Spleen (tissue), 7 donors: ENCODE results near the gene NDUFAF2.

Source experiments
- POLR2A ChIP-seq, 3 donors: fragments of 450-650 bp; IDR thresholded peaks; one replicate each; pipeline ENCODE4 v1.5.1; 2017; ENCODE audit warnings: antibody characterized with exemption in 3 of 3, mild to moderate bottlenecking in 1 of 3
- TF ChIP-seq, protein P1 (sequence below), 11 experiments: fragments of 200-600 bp in 7 of 11; fragments of 450-650 bp in 4 of 11; sonication (generic) in 4 of 11; IDR thresholded peaks in 8 of 11; conservative IDR thresholded peaks in 3 of 11; 1 replicate in 7 of 11; 2 replicates in 4 of 11; pipeline versions ENCODE4 v1.4.0 to v1.8.0; 2016 to 2021; ENCODE audit warnings: antibody characterized with exemption in 11 of 11, inconsistent platforms in 4 of 11, mild to moderate bottlenecking in 1 of 11
- donor health status: DM: no; HTN: no; CAD: no; lungs with moderate emphysema.
- donor health status: DM: no; HTN: no; CAD: no.
- donor health status: DM: no; HTN: no; CAD: no.

DNA sequence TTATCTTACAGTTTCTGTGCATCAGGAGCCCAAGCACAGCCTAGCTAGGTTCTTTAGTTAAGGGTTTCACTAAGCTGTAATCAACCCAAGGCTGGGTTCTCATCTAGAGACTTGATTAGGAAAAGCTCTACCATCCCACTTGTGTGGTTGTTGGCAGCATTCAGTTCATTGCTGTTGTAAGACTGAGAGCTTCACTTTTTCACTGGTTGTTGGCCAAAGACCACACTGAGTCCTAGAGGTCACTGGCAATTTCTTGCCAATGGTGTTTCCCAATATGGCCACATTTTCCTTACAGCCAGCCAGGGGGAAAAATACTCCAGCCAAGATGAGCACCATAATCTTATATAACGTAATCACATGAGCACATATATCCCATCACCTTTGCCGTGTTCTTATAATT, 142.9 kb downstream of the NDUFAF2 start:
- TF ChIP-seq, protein P1, sequence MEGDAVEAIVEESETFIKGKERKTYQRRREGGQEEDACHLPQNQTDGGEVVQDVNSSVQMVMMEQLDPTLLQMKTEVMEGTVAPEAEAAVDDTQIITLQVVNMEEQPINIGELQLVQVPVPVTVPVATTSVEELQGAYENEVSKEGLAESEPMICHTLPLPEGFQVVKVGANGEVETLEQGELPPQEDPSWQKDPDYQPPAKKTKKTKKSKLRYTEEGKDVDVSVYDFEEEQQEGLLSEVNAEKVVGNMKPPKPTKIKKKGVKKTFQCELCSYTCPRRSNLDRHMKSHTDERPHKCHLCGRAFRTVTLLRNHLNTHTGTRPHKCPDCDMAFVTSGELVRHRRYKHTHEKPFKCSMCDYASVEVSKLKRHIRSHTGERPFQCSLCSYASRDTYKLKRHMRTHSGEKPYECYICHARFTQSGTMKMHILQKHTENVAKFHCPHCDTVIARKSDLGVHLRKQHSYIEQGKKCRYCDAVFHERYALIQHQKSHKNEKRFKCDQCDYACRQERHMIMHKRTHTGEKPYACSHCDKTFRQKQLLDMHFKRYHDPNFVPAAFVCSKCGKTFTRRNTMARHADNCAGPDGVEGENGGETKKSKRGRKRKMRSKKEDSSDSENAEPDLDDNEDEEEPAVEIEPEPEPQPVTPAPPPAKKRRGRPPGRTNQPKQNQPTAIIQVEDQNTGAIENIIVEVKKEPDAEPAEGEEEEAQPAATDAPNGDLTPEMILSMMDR (IDR thresholded peaks at IDR 0.05 in 8 of 11, conservative IDR thresholded peaks at IDR 0.05 in 3 of 11) = no peak
- no peak for TF ChIP-seq POLR2A (IDR thresholded peaks at IDR 0.05)
